Stimulated activated CD8-positive, alpha-beta memory T cell treated with anti-CD3 and anti-CD28 coated beads, Interleukin-12 subunit alpha, Interleukin-12 subunit beta, amount 100 ng/mL, for 24 hours (primary cell): ENCODE results near the gene USP20.
"Not testable (repeated sequence)": the region's sequence is repeated elsewhere in the genome, so short reads cannot be mapped to it uniquely, and the experiment has no call there.

Experiments
- DNase-seq: peaks from one replicate; pipeline ENCODE4 v3.0.0-alpha.2; 2020; ENCODE audit errors: extremely low read depth

The USP20 gene

DNA sequence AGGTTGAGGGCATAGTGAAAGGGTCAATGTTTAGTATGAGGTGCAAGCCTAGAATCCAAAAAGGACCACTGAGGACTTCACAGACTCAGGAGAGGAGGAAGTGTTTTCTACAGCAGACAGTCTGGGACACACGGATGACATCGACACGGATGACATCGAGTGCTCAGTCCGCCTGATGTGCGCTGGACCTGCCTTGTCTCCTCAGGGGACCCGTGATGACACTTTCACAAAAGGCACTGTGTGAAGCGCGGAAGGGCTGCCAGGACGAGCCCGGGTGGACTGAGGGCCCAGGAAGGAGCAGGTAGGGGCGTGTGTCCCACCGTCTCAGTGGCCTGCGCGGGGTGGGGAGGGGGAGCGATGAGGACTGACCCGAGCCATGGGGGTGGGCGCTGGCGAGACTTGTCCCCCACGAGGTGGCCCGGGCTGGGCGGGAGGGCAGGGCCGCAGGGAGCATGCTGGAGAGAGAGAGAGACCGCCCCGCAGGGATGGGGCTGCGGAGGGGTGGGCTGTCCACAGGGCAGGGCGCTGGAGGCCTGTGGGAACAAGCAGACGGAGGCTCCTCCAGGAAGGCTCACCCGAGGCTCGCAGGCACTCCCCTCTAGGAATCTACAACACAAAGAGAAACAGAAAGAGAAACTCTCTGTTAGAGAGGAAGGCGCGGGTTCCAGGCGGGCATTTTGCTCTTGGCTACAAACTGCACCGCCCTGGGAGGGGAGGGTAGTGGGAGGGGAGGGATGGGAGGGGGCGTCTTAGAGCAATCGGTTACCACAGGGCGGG is 54.9 kb downstream of the USP20 start:
- no peak for DNase-seq

DNA sequence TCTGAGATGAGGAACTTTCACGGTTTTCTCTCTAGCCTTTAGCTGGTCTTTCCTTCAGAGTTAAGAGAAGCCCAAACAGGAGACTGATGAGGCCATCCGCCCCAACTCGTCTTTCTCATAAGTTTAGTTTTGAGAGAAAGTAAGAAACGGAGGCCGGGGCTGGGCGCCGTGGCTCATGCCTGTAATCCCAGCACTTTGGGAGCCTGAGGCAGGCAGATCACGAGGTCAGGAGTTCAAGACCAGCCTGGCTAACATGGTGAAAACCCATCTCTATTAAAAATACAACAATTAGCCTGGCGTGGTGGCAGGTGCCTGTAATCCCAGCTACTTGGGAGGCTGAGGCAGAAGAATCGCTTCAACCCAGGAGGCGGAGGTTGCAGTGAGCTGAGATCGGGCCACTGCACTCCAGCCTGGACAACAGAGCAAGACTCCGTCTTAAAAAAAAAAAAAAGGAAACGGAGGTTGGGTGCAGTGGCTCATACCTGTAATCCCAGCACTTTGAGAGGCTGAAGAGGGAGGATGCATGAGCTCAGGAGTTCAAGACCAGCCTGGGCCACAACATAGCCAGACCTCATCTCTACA is 55.6 kb downstream of the USP20 start:
- not testable (repeated sequence) for DNase-seq

- DNase-seq = no peak
Measured at GRCh38 chr9:129891569-129891968, 56.3 kb downstream of the USP20 start.

DNA sequence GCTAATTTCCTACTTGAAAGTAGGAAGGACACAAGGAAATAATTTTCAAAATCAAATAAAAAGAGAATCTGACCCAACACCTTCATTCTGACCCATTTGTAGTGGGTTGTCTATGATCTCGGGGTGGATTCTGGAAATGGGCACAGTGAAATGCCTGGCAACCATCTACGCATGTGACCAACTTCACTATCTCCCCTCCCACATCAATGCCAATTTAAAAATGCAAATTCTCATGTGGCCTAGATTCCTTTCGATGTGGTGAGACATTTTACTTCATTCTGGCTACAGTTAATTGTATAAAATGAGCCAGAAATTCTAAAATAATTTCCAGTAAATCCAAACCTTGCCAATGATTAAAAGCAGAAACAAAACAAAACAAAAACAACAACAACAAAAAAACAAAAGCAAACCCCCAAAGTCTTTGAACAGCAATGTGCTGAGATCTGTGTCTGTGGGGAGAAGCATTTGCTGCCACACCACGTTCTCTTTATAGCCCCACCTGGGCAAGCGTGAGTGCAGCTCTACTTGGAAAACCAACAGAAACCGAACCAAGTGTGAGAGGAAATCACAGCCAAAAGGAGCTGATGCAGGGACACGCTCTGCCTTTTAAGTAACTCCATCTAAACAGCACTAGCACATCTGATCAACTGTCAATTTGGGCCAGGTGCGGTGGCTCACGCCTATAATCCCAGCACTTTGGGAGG is 59.0 kb downstream of the USP20 start:
- DNase-seq = no peak

DNA sequence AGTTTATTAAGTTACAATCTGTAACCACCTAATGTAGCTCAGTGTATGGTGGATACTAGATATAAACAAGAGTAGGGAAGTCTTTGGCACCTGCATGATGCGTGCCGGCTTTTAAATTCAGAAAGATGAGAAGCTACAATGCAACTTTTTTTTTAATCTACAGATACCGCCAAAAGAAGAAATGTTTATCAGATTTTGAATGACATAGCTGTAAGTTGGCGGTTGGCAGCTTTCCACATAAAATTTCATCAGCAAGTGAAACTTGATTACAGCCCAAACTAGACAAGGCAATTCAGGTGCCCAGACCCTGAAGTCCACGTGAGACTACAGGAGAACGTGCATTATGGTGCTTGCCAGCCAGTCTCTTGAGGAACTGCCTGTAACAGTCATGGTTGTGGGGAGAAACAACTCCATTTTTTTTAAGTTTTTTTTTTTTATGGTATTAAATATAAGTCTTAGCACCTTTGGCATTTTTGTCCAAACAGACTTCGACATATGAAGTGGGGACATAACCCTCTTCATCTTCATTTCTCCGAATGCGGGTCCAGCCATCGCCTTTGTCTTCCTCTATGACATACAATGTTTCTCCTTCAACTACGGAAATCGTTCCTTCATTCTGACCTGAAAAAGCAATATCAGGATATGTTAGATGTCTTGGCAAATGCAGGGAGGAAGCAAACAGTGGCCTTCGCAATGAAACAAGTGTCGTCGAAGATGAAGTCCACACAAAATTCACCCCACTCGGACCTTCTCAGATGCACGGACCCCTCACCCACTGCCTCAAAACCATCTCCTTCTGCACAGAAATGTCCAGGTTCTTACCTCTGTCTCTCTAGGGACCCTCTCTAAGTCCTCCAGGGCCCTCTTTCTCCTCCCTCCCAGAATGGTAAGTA is 60.4 kb downstream of the USP20 start:
- no peak for DNase-seq

DNA sequence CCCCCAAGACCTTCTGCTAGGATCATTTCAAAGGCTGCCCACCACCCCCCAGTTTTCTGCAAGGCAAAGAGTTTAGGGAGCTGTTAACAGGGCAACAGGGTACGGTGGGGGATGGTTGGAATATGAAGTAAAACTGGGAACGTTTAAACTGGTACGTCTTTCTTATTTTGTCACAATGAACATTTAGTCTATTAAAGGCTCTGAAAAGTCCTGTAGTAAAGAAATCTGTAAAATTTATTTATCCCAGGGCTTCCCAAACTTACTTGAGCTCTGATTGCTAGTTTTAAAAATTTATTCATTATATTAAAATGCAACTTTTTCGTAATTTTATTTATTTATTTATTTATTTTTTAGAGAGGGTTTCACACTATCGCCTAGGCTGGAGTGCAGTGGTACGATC is 62.0 kb downstream of the USP20 start:
- DNase-seq = no peak

DNA sequence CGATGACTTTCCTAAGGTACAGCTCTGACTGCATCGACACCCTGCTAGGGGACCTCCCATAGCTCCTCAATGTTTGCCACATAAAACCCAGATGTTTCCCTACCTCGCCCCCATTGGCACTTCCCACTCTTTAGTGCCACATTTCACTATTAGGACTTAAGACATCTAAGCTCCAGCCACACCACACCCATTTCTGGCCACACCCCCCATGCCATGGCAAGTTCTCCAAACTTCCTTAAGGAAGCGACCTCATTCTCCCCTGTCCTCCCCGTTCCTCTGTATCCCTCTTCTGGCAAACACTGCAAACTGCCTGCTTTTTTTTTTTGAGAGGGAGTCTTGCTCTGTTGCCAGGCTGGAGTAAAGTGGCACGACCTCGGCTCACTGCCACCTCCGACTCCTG is 62.9 kb downstream of the USP20 start:
- no peak for DNase-seq

DNA sequence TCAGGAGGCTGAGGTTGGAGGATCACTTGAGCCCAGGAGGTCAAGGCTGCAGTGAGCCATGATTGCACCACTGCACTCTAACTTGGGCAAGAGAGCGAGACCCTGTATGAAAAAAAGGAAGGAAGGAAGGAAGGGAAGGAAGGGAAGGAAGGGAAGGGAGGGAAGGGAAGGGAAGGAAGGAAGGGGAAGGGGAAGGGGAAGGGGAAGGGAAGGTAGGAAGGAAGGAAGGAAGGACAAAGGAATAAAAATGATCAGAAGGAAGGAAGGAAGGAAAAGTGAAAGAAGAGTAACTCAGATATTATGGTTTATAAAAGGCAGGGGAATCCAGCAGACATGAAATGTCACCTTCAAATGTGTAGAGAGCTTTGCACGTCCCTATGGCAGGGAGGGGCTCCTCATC is 64.4 kb downstream of the USP20 start:
- no peak for DNase-seq

DNA sequence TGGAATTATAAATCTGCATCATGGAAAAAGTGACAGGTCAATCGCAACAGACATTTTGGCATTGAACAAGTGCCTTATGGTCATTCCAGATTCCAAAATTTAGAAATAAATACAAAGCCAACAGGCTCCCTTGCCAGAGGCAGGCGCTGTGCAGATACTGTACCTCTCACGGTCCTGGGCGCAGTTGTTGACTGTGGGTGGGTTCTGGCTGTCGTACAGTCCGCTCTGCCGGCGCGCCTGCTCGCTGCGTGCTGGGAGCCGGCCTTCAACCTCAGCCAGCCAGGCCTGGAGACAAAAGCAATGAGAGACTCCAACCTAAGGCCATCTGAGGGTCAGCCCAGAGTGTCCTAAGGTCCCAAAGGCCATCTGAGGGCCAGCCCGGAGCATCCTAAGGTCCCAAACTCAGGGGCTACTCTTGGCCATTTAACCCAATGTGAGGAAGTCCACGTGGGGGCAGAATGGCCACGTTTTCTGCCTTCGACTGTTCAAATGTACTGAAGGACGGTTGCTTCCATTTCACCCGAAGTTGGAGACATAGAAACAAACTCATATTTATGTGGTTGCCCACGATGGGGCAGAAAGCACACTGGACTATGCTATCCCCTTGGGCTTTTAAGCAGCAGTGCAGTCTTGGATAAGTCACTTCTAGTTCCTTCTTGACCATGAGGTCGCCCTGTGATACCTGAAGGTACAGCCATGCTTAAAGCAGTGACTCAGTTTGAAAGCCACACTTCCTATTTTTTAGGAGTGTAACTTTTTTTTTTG is 65.2 kb downstream of the USP20 start:
- DNase-seq = no peak

GRCh38 chr9:129901993-129902739 is 66.9 kb downstream of the USP20 start:
- DNase-seq = no peak

DNA sequence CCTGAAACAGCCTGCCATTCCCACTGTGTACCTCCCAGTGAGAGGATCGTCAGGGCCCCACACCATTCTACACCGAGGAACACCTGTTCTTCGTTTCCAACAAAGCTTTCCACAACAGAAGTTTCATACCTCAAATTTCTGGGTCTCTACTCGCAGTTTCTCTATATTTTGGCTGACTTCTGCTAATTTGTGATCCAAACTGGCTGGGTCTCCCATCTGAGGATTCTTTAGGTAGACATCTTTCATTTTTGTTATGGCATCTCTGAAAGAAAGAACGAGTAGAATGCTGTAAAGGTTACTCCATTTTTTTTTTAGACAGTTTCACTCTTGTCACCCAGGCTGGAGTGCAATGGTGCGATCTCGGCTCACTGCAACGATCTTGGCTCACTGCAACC is 67.5 kb downstream of the USP20 start:
- no peak for DNase-seq

GRCh38 chr9:129904734-129905133 is 69.5 kb downstream of the USP20 start:
- DNase-seq = no peak

- DNase-seq = no peak
Measured at GRCh38 chr9:129906298-129906697, 71.0 kb downstream of the USP20 start.

DNA sequence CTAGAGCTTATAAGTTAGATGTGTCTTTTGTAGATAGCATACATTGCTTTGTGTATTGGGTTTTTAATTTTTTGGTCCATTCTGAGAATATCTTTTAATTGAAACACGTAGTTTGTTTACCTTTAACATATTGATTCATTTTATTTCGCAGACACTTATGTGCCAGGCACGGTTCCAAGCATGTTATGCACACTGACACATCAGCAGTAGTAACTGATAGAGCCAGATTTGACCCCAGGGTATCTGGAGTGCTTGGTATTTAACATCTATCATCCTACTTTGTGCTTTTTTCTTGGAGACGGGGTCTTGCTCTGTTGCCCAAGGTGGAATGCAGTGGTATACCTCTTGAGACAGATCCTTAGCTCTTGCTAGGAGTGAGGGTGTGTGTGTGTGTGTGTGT is 71.9 kb downstream of the USP20 start:
- no peak for DNase-seq

DNA sequence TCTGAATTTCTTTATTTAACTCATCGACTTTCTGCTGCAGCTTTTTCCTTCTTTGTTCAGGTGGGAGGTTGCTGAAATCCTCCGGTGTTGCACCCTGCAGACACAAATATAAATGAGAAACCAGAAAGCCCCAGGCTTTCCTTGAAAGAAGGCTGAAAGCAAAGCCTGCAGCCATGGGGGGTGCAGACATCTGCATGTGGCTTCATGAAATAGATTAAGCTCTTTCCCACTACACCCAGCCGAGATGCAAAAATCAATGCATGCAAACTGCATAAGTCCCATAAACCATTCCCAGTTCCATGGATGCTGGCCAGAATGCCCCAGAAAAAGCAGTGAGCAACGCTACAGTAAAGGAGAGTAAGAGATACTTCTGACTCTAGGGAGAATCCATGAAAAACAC is 73.6 kb downstream of the USP20 start:
- no peak for DNase-seq

- DNase-seq = no peak
Measured at GRCh38 chr9:129909851-129910250, 74.6 kb downstream of the USP20 start.

DNA sequence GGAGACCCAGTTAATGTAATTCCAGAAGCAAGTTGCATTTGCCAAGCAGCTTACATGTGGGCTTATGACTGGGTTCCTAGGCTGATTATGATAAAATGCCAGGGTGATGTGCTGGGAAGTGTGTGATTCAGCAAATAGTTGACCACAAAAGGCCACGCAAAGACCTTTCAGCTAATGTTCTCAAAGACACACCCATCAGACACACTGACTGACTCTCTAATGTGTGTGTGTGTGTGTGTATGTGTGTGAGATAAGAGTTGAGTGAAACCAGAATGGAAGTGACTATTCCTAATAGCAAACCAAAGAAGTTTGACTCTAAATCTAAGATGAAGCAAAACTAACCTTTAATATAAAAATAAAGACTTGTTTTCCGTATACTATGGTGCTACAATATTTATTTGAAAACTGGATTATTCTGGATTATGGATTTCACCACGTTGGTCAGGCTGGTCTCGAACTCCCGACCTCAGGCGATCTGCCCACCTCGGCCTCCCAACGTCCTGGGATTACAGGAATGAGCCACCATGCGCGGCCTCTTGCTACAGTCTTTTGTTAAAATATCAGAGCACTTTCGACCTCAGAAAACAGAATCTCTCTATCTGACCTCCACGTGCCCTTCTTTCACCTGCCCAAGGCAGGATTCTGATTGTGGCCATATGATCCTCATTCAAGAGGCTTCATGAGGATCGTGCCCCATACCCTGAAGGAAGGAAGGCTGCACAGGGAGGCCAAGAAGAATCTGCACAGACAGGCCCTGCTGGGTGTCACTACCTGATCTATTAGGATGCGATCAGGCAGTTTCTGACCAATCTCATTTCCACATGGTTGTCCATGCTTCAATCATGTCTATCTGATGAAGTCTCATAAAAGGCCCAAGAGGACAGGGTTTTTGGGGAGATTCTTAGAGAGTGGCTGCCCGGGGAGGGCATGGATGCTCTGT is 75.6 kb downstream of the USP20 start:
- DNase-seq = no peak

DNA sequence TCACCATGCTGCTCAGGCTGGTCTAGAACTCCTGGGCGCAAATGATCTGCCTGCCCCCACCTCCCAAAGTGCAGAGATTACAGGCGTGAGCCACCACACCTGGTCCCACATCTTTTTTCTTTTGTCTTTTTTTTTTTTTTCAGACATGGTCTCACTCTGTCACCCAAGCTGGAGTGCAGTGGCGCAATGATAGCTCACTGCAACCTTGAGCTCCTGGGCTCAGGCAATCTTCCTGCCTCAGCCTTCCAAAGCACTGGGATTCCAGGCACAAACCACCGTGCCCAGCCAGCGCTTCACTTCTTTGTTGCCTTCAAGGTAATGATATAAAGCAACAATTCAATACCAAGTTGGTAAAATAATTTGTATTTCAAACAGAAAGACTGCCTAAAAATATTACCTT is 78.8 kb downstream of the USP20 start:
- DNase-seq = no peak

DNA sequence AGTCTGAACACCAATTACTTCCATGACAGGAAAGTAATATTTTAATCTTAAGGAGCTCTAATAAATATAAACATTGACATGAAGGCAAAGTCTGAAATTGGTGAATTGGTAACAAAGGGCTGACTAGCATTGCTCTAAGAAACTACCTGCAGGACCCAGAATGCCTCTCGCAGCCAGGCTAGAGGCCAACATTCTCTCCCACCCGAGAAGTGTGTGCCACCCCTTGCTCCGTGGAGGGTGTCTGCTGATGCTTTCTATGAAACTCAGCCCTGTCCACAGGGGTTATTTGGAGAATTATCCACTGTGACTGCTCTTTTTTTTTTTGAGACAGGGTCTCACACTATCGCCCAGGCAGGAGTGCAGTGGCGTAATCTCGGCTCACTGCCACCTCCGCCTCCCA is 81.4 kb downstream of the USP20 start:
- no peak for DNase-seq
